ENCODE results near the gene DIRAS1. TPM values are rescaled to one million over a fixed set of nuclear protein-coding genes. Genes with fewer than 3 reads are reported as not detected.

DIRAS1 gene
- total RNA-seq, 1 donor = 14.9 TPM

DNA sequence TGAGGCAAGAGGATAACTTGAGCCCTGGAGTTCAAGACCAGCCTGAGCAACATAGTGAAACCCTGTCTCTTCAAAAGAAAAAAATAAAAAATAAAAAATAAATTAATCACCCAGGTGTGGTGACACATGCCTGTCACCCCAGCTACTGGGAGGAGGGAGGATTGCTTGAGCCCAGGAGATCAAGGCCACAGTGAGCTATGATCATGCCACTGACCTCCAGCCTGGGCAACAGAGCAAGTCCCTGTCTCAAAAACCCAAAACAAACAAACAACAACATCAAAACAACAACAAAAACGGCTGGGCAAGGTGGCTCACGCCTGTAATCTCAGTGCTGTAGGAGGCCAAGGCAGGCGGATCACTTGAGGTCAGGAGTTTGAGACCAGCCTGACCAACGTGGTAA is 22.9 kb upstream of the DIRAS1 start:
- no peak overlapping the region for H3K4me3 ChIP-seq (ENCODE audit: low read depth, low read length)
- no peak for DNase-seq (ENCODE audit: low read depth)
- no peak for TF ChIP-seq CTCF (IDR thresholded peaks at IDR 0.05; ENCODE audit: insufficient read depth, low read length)

GRCh38 chr19:2743099-2743498 is 21.9 kb upstream of the DIRAS1 start:
- no peak for DNase-seq (ENCODE audit: low read depth)
- H3K4me3 ChIP-seq (ENCODE audit: low read depth, low read length) = no peak overlapping the region

GRCh38 chr19:2740314-2740656 is 19.1 kb upstream of the DIRAS1 start:
- no peak overlapping the region for H3K4me3 ChIP-seq (ENCODE audit: low read depth, low read length)
- TF ChIP-seq CTCF (IDR thresholded peaks at IDR 0.05; ENCODE audit: insufficient read depth, low read length) = no peak
- DNase-seq (ENCODE audit: low read depth) = no peak

More at GRCh38 chr19:2743099-2743498, 21.9 kb upstream of the DIRAS1 start:
- no peak for TF ChIP-seq CTCF (IDR thresholded peaks at IDR 0.05; ENCODE audit: insufficient read depth, low read length)

DNA sequence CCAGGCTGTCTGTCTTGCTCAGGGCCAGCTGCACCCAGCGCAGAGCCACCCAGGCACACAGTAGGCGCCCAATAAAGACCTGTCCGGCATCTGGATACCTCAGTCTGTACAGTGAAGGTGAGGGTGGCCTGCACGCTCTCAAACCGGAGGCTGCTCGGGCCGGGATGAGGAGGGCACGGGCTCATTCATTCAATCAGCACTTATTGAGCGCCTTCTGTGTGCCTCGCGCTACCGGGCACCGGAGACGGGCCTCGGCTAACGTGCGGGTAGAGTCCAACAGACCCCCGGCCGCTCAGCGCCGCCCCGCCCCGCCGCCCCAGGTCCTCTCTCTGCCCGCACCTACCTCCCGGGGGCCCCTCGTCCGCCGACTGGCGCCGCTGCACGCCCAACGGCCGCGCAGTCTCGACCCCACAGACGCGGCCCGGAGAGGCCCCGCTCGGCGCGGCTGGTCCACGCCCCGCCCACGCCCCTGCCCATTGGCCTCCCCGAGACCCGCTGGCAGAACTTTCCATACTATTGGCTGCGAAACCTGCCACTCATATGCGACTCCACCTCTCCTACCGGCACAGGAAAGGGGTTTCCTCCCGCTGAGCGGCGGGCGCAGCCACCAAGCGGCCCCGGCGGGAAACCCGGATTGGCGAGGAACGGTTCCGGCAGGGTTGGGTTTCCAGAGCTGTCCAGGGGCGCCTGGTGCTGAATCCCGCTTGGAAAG is 18.6 kb upstream of the DIRAS1 start, which contains the start of gene SLC39A3:
TSS of gene SLC39A3 (minus strand) at position 416 of the 712 bp plus-strand sequence. CDS start 2,760 bp downstream, outside the sequence.
- peak; percentile 53 for TF ChIP-seq CTCF (IDR thresholded peaks at IDR 0.05; ENCODE audit: insufficient read depth, low read length)
- peak within 1 kb of the TSS; percentile 97 for H3K4me3 ChIP-seq (ENCODE audit: low read depth, low read length)
- DNase-seq (ENCODE audit: low read depth) = peak; percentile 99

DNA sequence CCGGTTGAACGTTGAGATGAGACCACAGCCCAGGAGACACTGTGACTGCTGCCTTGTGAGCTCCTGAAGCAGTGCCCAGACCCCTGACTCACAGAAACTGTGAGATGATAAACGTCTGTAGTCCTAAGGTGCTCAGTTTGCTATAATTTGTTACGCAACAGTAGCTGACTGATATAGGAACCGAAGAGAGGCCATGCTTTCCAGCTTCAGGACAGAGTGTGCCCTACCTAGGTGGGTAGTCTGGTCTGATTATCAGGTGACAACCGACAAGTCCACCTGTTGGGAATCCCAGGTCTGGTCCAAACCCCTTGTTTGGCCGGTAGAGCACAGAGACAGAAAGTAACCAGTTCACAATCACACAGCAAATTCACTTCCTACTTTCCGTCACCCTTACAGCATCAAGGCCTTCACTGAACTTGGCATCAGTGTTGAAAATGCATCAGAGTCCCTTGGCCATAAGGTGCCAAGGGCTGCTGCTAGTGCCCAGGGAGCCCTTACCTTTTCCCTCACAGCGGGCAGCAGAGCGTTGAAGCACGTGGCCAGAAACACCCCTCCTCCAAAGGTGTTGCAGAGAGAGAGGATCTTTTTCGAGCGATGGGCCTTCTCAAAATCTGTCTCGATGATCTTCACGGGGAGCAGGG is 15.5 kb upstream of the DIRAS1 start:
- TF ChIP-seq CTCF (IDR thresholded peaks at IDR 0.05; ENCODE audit: insufficient read depth, low read length) = no peak
- H3K4me3 ChIP-seq (ENCODE audit: low read depth, low read length) = no peak overlapping the region
- no peak for DNase-seq (ENCODE audit: low read depth)

DNA sequence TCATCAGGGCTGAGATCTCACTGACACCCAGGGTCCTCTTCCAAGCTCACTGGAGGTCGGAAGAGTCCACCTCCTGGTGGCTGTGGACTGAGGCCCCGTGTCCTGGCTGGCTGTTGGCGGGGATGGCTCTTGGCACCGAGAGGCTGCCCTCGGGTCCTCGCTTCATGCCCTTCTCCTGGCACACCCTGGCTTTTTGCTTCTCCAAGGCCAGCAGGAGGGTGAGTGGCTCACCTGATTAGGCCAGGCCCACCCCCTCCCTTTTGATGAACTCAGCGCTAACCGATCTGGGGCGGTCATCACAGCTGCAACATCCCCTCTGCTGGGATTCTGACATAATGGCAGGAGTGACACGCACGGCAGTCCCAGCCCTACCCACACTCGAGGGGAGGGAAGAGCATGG is 14.2 kb upstream of the DIRAS1 start:
- no peak for DNase-seq (ENCODE audit: low read depth)
- TF ChIP-seq CTCF (IDR thresholded peaks at IDR 0.05; ENCODE audit: insufficient read depth, low read length) = no peak
- no peak overlapping the region for H3K4me3 ChIP-seq (ENCODE audit: low read depth, low read length)

All from fibroblast of the aortic adventitia (primary cell).